HG03039 (cell line): ENCODE data around the gene TTC28.
"Not testable (repeated sequence)": the region's sequence is repeated elsewhere in the genome, so short reads cannot be mapped to it uniquely, and the experiment has no call there.

Source experiments
- ATAC-seq: cut with Tn5 transposase; IDR thresholded peaks from one replicate; pipeline ENCODE4 v1.9.1; 2021; ENCODE audit warnings: mild to moderate bottlenecking, moderate library complexity; ENCODE audit not compliant: unreplicated experiment

The TTC28 gene

DNA sequence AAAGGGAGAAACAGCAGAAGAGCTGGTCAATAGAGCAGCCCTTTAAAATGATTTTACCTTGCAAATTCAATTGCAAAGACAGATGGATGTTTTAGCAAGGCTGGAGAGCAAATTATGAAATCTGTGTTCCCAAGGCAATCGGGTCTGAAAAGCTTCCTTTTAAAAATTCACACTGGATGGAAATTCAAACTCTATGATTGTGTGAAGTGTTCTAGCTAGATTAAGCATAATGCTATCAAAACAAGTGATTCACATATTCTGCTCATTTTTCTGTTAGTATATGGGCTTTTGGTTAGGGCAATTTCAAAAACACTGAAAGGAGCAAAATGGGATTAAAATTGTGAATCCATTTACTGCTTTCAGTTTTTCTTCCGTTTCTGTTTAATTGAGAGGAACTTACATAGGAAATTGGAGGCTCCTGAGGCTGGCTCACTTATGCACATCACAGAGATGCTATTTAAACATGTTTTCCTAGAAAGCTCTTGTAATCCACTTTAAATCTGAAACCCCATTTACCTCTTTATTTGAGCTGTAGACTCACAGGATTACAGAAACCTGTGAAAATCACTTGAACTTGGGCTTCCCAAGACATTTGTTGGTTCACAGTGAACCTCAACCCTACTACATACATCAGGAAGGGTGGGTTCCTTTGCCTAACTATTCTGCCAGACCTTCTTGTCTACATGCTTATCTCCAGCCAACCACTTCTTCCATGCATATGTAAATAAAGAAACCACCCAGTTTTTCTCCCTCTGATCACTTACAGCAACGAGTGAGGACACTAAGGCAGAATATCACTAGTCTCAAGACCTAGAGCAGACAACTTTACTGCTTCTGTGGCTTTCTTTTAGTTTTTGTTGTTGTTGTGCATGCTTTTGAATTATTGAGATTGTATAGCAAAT, 558.7 kb downstream of the TTC28 start:
- no peak for ATAC-seq

DNA sequence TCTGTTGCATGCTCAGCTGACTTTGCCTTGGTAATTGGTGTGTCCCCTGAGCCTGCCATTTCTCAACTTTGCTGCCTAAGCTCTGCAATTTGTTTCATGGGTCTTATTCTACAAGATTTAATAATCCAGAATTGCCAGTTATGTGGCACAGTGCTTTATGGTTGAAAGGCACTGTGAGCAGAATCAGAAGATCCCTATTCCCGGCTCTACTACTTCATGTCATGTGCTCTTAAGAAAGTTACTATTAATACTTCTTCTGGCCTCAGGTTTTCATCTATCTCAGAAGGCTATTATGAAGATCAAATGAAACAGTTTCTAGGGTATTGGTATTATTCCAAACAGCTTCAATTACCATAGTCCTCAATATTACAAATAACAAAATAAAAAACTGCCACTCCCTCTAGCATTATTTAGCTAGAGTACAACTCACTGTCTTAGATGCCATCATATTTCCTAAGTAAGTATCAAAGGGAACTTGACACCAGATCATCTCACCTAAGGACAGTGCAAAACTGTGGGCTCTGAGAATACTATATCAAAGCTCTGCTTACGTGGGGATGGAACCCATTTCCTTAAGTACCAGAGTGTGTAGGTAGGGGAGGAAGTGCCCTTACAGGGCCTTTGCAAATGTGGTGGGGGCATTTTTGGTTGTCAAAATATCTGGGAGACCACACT, 560.5 kb downstream of the TTC28 start:
- ATAC-seq, result no peak

DNA sequence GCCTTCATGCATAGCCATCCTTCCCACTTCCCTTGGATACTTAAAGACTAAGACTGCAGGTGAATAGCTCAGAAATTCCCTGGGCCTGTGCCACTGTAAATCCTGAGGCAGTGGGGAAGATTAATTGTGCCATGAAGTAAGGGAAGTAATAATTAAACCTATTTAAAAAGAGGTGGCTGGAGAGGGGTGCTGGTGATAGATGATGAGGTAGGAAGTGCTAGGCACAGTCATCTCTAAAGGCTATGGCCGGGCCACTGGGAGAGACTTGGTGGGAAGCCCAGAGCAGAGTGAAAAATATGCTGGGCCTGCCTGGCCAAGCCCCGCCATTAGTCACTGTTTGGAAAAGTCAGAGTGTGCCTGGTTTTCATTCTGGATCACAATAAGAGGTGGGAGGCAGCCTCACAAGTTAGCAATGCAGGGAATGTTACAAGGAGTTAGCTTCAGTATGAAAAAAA, 563.4 kb downstream of the TTC28 start:
- ATAC-seq, result no peak

GRCh38 chr22:28115426-28115825, 564.2 kb downstream of the TTC28 start:
- ATAC-seq, result no peak

GRCh38 chr22:28112548-28113043, 567.0 kb downstream of the TTC28 start:
- ATAC-seq, result no peak

DNA sequence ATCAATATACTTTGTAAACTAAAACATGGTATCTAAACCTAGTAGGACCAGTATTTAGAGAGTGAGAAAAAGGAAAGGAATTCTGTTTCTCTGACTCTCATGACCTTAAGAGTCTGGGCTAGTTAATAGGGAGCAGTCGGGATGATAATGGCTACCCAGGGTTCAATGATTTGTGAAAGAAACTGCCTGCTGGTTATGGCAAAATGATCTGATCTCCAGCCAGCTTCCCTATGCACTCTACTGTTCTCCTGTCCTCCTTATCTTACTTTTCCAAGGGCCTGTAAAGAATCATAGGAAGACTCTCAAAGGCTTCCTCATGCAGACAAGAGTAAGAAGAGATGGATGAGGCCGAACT, 567.5 kb downstream of the TTC28 start:
- no peak for ATAC-seq

DNA sequence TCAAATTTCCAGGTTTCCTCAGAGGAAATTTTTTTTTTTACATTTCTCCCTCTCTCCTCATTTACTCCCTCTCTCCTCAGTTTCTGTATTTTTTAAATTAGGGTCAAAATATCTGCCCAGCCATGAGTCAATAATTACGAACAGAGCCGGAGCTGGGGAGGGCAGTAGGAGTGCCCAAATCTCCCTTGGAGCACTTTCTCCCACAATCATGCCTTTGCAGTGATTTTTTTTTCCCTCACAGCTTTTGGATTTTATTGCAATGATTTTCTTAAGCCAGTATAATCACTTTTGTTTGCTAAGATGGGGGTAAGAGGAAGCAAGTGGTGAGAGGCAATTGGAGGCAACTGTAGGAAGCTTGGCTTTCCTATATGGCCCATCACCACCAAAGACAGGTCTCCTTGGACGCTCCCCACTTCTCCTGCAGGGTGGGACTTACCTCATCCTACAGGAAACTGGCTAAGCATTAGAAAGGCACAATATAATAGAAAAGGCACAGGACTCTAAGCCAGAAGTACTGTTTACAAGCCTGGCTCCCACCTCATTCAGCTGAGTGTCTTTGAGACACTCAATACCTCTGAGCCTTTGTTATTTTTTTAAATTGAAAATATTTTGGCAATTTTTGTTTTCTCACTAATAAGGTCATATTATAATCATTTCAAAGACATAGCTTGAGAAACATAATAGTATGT, 568.0 kb downstream of the TTC28 start:
- no peak for ATAC-seq

DNA sequence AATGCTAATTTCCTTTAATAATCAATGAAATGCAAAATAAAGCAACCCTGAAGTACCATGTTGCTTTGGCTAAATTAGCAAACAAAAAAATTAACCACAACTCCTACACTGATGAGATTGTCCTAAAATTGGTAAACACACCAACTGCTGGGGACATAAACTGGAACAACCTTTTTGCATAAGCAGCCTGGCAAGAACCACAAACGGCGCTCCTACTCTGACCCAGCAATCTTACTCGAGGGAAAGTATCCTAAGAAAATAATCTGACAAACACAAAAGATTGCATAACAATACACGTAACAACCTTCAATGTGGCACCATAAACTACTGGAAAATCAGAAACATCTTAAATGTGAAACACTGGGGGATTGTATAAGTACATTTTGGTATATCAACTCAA, 570.8 kb downstream of the TTC28 start:
- ATAC-seq, result no peak

DNA sequence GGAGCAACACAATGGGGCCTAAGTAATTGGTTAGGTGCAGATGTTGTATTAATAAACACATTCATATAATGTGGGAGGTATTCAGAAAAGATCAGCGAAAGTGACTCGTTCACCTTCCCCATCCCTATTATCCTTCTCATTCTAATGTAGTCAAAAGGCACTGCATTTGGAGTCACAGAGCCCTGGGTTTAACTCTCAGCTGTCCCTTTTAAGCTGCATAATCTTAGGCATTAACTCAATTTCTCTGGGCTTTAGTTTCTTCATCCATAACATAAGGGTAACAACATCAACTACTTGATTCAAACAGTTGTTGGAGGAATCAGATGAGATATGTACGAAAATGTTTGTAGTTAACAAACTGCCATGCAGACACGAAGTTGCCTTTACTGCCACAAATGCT, 573.0 kb downstream of the TTC28 start:
- ATAC-seq, result no peak

DNA sequence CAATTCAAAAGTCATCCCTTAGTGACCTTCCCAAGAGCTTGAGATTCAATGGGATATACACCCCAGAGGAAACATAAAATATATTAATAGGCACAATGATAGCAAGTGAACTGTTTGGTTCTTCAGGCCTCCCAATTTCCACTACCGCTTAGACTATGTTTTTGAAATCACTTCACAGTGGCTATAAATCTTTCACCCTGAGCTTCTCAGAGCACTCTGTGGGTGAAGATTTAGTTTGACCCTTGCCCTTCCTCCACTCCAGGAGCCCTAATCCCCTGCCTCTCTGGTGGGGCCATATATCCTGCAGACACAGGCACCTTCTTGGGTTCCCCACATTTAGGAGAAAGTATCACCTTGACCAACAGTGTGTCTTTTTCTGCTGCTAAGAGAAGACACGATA, 573.7 kb downstream of the TTC28 start:
- no peak for ATAC-seq

DNA sequence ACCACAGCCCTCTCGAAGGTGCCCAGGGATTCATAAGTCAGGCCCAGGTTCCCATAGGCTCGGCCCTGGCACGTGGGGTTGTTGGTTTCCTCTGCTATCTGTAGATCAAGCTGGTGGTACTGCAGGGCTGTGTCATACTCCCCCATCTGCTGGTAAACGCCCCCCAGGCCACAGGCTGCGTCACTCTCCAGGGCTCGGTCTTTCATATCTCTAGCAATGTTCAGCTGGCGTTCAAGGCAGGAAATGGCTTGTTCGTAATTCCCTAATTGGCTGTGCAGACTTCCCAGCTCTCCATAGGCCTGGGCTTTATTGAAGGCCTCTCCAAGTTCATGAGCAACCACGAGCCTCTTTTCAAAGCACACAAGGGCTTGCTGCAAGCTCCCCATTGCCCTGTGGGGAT, 574.2 kb downstream of the TTC28 start:
- ATAC-seq, result no peak

GRCh38 chr22:28103596-28103995, 576.0 kb downstream of the TTC28 start:
- ATAC-seq, result no peak

DNA sequence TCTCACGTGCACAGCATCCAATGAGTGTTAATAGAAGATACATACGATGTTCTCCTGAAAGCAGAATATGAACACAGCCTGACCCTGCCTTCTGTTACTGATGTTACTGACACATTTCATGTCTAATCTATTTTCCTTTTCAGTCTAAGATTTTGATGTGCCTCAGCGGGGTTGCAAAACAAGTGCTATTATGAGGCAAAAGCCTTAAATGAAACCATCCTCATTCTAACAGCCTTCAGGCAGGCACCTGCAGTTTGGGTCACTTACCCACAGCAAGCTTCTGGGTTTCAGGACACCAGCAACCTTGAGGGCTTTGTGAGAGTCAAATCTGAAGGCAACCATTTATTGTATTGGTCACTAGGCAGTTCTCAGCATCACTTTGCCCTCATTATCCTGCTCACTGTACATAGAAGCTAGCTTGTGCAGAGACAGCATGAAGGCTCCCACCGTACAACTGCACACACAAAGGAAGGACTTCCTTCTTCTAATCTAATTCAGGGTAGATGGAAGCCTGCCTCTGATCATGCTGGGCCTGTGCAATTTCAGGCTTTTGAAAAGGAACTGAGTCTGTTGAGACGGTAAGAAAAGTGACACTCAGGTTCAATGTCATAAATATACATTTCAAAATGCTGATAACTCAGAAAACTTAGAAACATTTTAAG, 577.4 kb downstream of the TTC28 start:
- ATAC-seq, result no peak

GRCh38 chr22:28097627-28098026, 582.0 kb downstream of the TTC28 start:
- no peak for ATAC-seq

- ATAC-seq, result no peak
Observed at GRCh38 chr22:28096161-28096560, 583.5 kb downstream of the TTC28 start.

DNA sequence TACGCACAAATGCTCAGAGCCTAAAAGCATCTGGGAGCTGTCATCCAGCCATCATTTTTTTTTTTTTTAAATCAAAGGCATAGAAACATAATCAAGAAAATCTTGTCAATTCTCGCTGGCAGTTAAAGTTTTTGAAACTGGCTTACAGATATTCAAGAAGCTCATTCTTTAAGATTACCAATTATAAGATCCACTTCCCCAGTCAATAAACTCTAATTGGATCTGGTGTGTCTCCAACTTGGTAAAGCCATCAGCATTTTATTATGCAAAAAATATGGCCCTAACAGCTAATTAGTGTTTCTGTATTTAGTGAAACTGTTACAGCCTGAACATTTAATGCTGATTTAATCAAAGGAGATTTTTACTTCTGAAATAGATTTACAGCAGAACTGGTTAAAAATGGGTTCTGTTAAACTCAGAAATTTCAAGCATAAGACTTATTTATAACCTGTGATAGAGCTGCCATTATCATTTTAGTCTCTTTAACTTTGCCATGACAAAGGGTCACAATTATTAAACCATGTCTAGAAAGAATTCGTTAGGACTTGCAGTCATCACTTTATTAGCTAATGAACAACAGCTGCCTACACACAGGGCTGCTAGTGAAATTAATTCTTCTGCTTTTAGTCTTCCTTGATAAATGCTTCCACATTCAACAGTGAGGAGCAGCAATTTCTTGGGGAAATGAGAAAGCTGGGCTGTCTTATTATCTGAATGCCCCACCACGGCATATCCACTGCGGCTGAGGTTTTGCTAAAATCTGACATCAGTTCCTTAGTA, 584.1 kb downstream of the TTC28 start:
- ATAC-seq, result no peak

- no peak for ATAC-seq
Observed at GRCh38 chr22:28094771-28095170, 584.9 kb downstream of the TTC28 start.

DNA sequence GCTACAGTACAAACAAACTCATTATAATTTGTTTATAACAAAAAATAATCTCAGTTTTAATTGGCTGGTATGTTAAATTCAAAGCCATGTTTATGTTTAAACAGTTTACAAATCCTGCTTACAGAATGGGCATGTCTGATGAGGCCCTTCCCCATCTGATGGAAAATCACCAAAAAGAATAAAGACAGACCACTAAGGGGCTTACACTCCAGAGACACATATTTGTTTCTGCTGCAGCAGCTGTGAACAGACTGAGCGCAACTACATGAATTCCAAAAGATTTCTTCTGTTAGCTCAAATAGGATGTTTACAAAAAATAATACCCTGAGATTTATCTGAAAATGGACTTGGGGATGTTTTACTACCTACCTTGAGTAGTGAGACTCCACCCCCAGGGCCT, 585.9 kb downstream of the TTC28 start:
- no peak for ATAC-seq

GRCh38 chr22:28091486-28091885, 588.2 kb downstream of the TTC28 start:
- ATAC-seq, result no peak

DNA sequence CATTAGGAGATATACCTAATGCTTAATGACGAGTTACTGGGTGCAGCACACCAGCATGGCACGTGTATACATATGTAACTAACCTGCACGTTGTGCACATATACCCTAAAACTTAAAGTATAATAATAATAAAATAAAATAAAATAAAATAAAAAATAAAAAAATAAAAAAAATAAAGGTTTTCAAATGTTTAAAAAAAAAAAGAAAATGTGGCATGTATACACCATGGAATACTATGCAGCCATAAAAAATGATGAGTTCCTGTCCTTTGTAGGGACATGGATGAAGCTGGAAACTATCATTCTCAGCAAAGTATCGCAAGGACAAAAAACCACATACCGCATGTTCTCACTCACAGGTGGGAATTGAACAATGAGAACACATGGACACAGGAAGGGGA, 590.1 kb downstream of the TTC28 start:
- ATAC-seq, result not testable (repeated sequence)
